ENCODE results near the gene FUT1. TPM values are rescaled to one million over a fixed set of nuclear protein-coding genes. Genes with fewer than 3 reads are reported as not detected.

Gene FUT1
- total RNA-seq, 2 donors from 2014 or later, result 3.1 to 3.3 TPM

GRCh38 chr19:48702701-48703100 lies 49.7 kb downstream of the FUT1 start:
- no peak for DNase-seq (ENCODE audit: low spot score)

GRCh38 chr19:48698046-48698445 lies 54.4 kb downstream of the FUT1 start:
- TF ChIP-seq CTCF (IDR thresholded peaks at IDR 0.05), result no peak
- Histone ChIP-seq H3K4me3 (no peak overlapping the region), H3K36me3 (peaks cover 6% of the 10 kb centered on the region), H3K9me3 (no peaks in the 10 kb centered on the region), H3K27me3 (no peaks in the 10 kb centered on the region), H3K4me1 (peaks cover 0 to 13% of the 10 kb centered on the region in 2 donors), H3K27ac (no peak overlapping the region)
- no peak for DNase-seq (ENCODE audit: low spot score)

More at GRCh38 chr19:48702701-48703100, 49.7 kb downstream of the FUT1 start:
- peaks cover 6% of the 10 kb centered on the region for H3K36me3 ChIP-seq
- H3K4me3 ChIP-seq, result no peak overlapping the region
- no peak overlapping the region for H3K27ac ChIP-seq
- TF ChIP-seq CTCF (IDR thresholded peaks at IDR 0.05), result no peak
- no peaks in the 10 kb centered on the region for H3K4me1 ChIP-seq
- H3K9me3 ChIP-seq, result no peaks in the 10 kb centered on the region
- no peaks in the 10 kb centered on the region for H3K27me3 ChIP-seq

Other genes with a start within 250 kb of the FUT1 start
- gene LMTK3, start 240.8 kb downstream of the FUT1 start, total RNA-seq, result 1 to 10 TPM; 1.3 to 1.6 TPM
- gene SULT2B1, start 200.5 kb downstream of the FUT1 start, total RNA-seq, result not detected
- not detected for gene SPACA4, start 145.9 kb downstream of the FUT1 start, total RNA-seq
- not detected for gene FAM83E, start 137.6 kb downstream of the FUT1 start, total RNA-seq
- gene RPL18, start 133.5 kb downstream of the FUT1 start, total RNA-seq, result 1,000 to 10,000 TPM in 1 of 2 donors, 100 to 1,000 TPM in 1; 846 to 1,334 TPM
- gene SPHK2, start 133.1 kb downstream of the FUT1 start, total RNA-seq, result 1 to 10 TPM; 6.2 to 8.0 TPM
- gene DBP, start 115.3 kb downstream of the FUT1 start, total RNA-seq, result 1 to 10 TPM; 2.8 to 5.9 TPM
- gene CA11, start 106.5 kb downstream of the FUT1 start, total RNA-seq, result 10 to 100 TPM in 1 of 2 donors, 1 to 10 TPM in 1; 3.4 to 13.3 TPM
- gene NTN5, start 79.6 kb downstream of the FUT1 start, total RNA-seq, result under 1 TPM in 1 of 2 donors, not detected in 1; 0.16 TPM
- not detected for gene FUT2, start 56.7 kb downstream of the FUT1 start, total RNA-seq
- 1 to 10 TPM in 1 of 2 donors, under 1 TPM in 1; 0.70 to 2.4 TPM for gene MAMSTR, start 32.9 kb downstream of the FUT1 start, total RNA-seq
- 10 to 100 TPM; 13.6 to 22.9 TPM for gene RASIP1, start 12.0 kb downstream of the FUT1 start, total RNA-seq
- not detected for gene IZUMO1, start 5.7 kb downstream of the FUT1 start, total RNA-seq
- gene FGF21, start 2.9 kb upstream of the FUT1 start, total RNA-seq, result not detected
- 10 to 100 TPM; 32.3 to 37.5 TPM for gene BCAT2, start 58.4 kb upstream of the FUT1 start, total RNA-seq
- gene HSD17B14, start 83.8 kb upstream of the FUT1 start, total RNA-seq, result 1 to 10 TPM; 3.7 to 6.3 TPM
- 10 to 100 TPM; 22.4 to 25.1 TPM for gene PLEKHA4, start 116.0 kb upstream of the FUT1 start, total RNA-seq
- 10 to 100 TPM; 55.0 to 97.6 TPM for gene PPP1R15A, start 119.8 kb upstream of the FUT1 start, total RNA-seq
- gene TULP2, start 146.1 kb upstream of the FUT1 start, total RNA-seq, result not detected
- 100 to 1,000 TPM; 347 to 411 TPM for gene NUCB1, start 147.7 kb upstream of the FUT1 start, total RNA-seq
- gene DHDH, start 181.1 kb upstream of the FUT1 start, total RNA-seq, result not detected
- gene BAX, start 202.2 kb upstream of the FUT1 start, total RNA-seq, result 10 to 100 TPM; 10.7 to 21.2 TPM
- gene FTL, start 212.7 kb upstream of the FUT1 start, total RNA-seq, result 1,000 to 10,000 TPM; 1,493 to 3,053 TPM
- gene GYS1, start 240.7 kb upstream of the FUT1 start, total RNA-seq, result 10 to 100 TPM; 72.1 to 88.1 TPM
- gene RUVBL2, start 241.2 kb upstream of the FUT1 start, total RNA-seq, result 10 to 100 TPM; 49.1 to 87.7 TPM